Activated CD8-positive, alpha-beta T cell treated with anti-CD3 and anti-CD28 coated beads for 36 hours (primary cell): Measurements from ENCODE around the gene INSYN2A. TPM values are rescaled to one million over a fixed set of nuclear protein-coding genes. Genes with fewer than 3 reads are reported as not detected.

Experiments
- ATAC-seq: fragments of 200-7000 bp; cut with Tn5 transposase; one replicate; pipeline ENCODE4 v1.10.0; 2021; ENCODE audit warnings: mild to moderate bottlenecking, moderate library complexity
- CTCF ChIA-PET: fragments of 350-600 bp; sonication (Branson Sonifier 250); formaldehyde crosslinking; loops from one replicate; lab custom pipeline; 2021; ENCODE audit warnings: antibody characterized with exemption; lab: Charles Lee
- POLR2A ChIA-PET: fragments of 350-600 bp; sonication (Branson Sonifier 250); formaldehyde crosslinking; loops from one replicate; lab custom pipeline; 2021; ENCODE audit warnings: antibody characterized with exemption; lab: Charles Lee
- DNase-seq: peaks from one replicate; pipeline ENCODE4 v3.0.0-alpha.2; 2020
- H3K27ac Mint-ChIP-seq: one replicate; pipeline ENCODE4 v1.8.0; 2021; ENCODE audit warnings: mild to moderate bottlenecking, mixed read lengths
- H3K27me3 Mint-ChIP-seq: one replicate; pipeline ENCODE4 v1.8.0; 2021; ENCODE audit warnings: mixed read lengths
- H3K36me3 Mint-ChIP-seq: one replicate; pipeline ENCODE4 v1.8.0; 2021; ENCODE audit warnings: low read depth, mixed read lengths
- H3K4me1 Mint-ChIP-seq: one replicate; pipeline ENCODE4 v1.8.0; 2021; ENCODE audit warnings: low read depth, mixed read lengths
- H3K4me3 Mint-ChIP-seq: one replicate; pipeline ENCODE4 v1.8.0; 2021; ENCODE audit warnings: mild to moderate bottlenecking, moderate library complexity, mixed read lengths
- H3K9me3 Mint-ChIP-seq: one replicate; pipeline ENCODE4 v1.8.0; 2021; ENCODE audit warnings: mixed read lengths
- intact Hi-C: fragments of 100-400 bp; cut with micrococcal nuclease; formaldehyde crosslinking; loops from one replicate; pipeline ENCODE4 v1.10.0; 2022
- total RNA-seq, 2 experiments: library from RNA; stranded (reverse); gene quantifications; one replicate each; pipeline ENCODE4 v1.2.3, GENCODE V29; 2021
- TF ChIP-seq, protein P1 (sequence below): fragments of 200-600 bp; IDR thresholded peaks from one replicate; pipeline ENCODE4 v1.8.0; 2022; ENCODE audit warnings: antibody characterized with exemption, mild to moderate bottlenecking

The INSYN2A gene
- total RNA-seq, 2 experiments from 2014 or later, result not detected

DNA sequence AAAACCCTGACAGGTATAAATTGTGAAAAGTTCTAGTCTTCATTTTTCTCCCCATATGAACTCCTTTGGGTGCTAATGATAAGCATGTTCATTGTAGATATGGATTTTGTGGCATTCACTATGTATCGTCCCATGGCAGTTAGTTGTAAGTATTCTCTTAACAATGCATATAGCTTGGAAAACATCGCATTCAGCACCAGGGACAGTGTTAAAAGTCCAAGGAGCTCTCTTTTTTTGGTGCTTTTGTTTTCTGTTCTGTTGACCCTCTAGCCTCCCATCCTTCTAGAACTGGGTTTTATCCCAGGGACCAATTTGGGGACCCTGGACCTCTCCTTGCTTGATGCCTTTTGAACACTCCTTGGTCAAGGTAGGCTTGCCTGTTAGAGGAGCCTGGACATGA is 37.7 kb downstream of the INSYN2A start:
- POLR2A ChIA-PET, result no interaction called here
- no peaks in the 10 kb centered on the region for H3K36me3 Mint-ChIP-seq
- H3K4me1 Mint-ChIP-seq, result no peaks in the 10 kb centered on the region
- intact Hi-C loops, result no loop called here
- TF ChIP-seq, protein P1, sequence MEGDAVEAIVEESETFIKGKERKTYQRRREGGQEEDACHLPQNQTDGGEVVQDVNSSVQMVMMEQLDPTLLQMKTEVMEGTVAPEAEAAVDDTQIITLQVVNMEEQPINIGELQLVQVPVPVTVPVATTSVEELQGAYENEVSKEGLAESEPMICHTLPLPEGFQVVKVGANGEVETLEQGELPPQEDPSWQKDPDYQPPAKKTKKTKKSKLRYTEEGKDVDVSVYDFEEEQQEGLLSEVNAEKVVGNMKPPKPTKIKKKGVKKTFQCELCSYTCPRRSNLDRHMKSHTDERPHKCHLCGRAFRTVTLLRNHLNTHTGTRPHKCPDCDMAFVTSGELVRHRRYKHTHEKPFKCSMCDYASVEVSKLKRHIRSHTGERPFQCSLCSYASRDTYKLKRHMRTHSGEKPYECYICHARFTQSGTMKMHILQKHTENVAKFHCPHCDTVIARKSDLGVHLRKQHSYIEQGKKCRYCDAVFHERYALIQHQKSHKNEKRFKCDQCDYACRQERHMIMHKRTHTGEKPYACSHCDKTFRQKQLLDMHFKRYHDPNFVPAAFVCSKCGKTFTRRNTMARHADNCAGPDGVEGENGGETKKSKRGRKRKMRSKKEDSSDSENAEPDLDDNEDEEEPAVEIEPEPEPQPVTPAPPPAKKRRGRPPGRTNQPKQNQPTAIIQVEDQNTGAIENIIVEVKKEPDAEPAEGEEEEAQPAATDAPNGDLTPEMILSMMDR, result no peak
- no peak overlapping the region for H3K4me3 Mint-ChIP-seq
- no peak for DNase-seq
- no peaks in the 10 kb centered on the region for H3K27me3 Mint-ChIP-seq
- H3K27ac Mint-ChIP-seq, result no peak overlapping the region
- no peak for ATAC-seq
- CTCF ChIA-PET, result no interaction called here
- H3K9me3 Mint-ChIP-seq, result no peaks in the 10 kb centered on the region

- Mint-ChIP-seq H3K36me3 (no peaks in the 10 kb centered on the region), H3K9me3 (no peaks in the 10 kb centered on the region), H3K27me3 (no peaks in the 10 kb centered on the region), H3K4me3 (no peak overlapping the region), H3K27ac (no peak overlapping the region), H3K4me1 (no peaks in the 10 kb centered on the region)
- TF ChIP-seq, protein P1, result no peak
- DNase-seq, result no peak
- no peak for ATAC-seq
- CTCF ChIA-PET, result no interaction called here
- intact Hi-C loops, result no loop called here
- POLR2A ChIA-PET, result no interaction called here
Measured at GRCh38 chr10:127157506-127158200, 38.7 kb downstream of the INSYN2A start.

DNA sequence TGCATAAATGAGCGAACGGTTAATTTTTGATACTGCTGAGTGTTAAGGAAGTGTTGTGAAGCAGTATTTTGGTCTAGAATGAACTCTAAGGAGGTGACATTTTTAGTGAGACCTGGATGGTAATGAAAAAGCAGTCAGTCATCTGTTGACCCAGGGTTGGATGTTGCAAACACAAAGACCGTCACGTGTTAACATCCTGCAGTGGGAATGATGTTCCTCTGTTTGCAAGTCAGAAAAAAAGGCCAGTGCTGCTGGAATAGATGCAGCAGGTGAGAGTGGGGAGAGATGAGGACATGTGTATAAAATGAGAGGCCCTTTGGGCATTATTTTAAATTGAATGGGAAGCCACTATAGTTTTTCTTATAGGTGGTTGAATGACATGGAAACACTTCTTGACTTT is 39.3 kb downstream of the INSYN2A start:
- ChIA-PET CTCF (no interaction called here), POLR2A (no interaction called here)
- ATAC-seq (no peak), DNase-seq (no peak)
- Mint-ChIP-seq H3K27ac (no peak overlapping the region), H3K4me1 (no peaks in the 10 kb centered on the region), H3K9me3 (no peaks in the 10 kb centered on the region), H3K4me3 (no peak overlapping the region), H3K36me3 (no peaks in the 10 kb centered on the region), H3K27me3 (no peaks in the 10 kb centered on the region)
- TF ChIP-seq, protein P1, result no peak
- intact Hi-C loops, result no loop called here

DNA sequence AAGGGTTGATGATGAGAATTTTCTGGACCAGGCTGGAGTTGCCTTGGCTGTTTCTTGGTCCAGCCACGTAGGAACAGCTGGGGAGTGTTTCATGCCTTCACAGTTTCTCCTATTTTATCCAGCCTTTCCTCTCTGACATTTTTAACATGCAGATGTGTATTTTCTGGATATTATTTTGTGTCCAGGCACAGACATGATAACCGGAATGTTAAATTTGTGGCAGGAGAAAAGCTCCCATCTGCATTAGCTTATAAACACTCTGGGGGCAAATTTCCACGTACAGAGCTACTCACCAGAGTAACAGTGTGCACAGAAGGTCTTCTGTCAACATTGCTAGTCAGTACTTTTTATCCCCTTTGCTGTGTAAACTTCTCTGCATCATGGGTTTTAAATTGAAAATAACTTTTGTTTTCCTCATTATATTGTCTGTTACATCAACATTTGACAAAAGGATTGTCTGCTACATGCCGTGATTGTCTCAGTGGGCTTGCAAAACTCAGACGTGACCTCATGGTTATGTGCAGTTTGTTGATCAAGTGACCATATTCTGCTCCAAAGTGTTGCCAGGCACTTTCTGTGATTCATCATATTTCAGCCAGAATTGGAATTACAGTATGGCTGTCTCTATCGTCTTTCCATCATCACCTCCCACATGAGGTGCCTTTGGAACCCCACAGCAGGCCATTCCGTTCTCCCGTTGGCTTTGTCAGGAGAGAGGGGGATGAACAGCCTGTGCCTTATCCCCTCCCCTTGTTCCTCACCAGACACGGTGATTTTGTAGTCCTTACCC is 41.4 kb downstream of the INSYN2A start:
- POLR2A ChIA-PET, result no interaction called here
- CTCF ChIA-PET, result no interaction called here
- intact Hi-C loops, result no loop called here
- Mint-ChIP-seq H3K9me3 (no peaks in the 10 kb centered on the region), H3K27me3 (no peaks in the 10 kb centered on the region), H3K27ac (no peak overlapping the region), H3K4me3 (no peak overlapping the region), H3K36me3 (no peaks in the 10 kb centered on the region), H3K4me1 (no peaks in the 10 kb centered on the region)
- no peak for ATAC-seq
- TF ChIP-seq, protein P1, result no peak
- no peak for DNase-seq

GRCh38 chr10:127153181-127153580 is 43.2 kb downstream of the INSYN2A start:
- TF ChIP-seq, protein P1, result no peak
- ChIA-PET POLR2A (no interaction called here), CTCF (no interaction called here)
- H3K4me3 Mint-ChIP-seq, result no peak overlapping the region
- no peaks in the 10 kb centered on the region for H3K9me3 Mint-ChIP-seq
- H3K27ac Mint-ChIP-seq, result no peak overlapping the region
- no peaks in the 10 kb centered on the region for H3K27me3 Mint-ChIP-seq
- no peaks in the 10 kb centered on the region for H3K4me1 Mint-ChIP-seq
- no peak for DNase-seq
- intact Hi-C loops, result no loop called here
- no peaks in the 10 kb centered on the region for H3K36me3 Mint-ChIP-seq
- ATAC-seq, result no peak
